ENCODE results near the gene SH3RF2.
A peak's percentile ranks its signal among the peaks of the same experiment; 100 is the strongest.
"Not testable (repeated sequence)": the region's sequence is repeated elsewhere in the genome, so short reads cannot be mapped to it uniquely, and the experiment has no call there.

The SH3RF2 gene

DNA sequence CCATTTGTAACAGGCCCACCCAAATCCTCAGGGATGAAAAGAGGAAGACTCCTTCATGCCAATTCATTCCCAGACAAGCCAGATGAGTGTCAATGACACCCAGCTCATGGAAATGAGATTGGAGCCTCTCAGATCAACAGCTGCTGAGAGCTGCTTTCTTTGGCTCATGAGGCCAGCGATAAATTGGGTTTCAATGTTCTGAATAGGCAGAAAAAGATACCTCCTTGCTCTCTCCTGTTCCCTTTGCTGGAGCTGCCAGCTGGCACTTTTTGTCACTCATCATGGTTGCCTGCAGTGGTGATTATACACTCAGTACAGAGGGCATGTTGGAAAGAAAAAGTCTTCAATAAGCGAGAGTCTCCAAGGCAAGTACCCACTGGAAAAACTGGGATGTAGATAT lies 47.1 kb downstream of the SH3RF2 start:
- no peak for DNase-seq (ENCODE audit: low read depth)
- H3K4me3 ChIP-seq (ENCODE audit: low read length), result no peak overlapping the region
- TF ChIP-seq CTCF (conservative IDR thresholded peaks at IDR 0.05; ENCODE audit: low read length), result no peak

GRCh38 chr5:145984072-145984471 lies 47.7 kb downstream of the SH3RF2 start:
- DNase-seq (ENCODE audit: low read depth), result no peak
- no peak for TF ChIP-seq CTCF (conservative IDR thresholded peaks at IDR 0.05; ENCODE audit: low read length)
- no peak overlapping the region for H3K4me3 ChIP-seq (ENCODE audit: low read length)

GRCh38 chr5:145987856-145988255 lies 51.5 kb downstream of the SH3RF2 start:
- DNase-seq (ENCODE audit: low read depth), result no peak
- TF ChIP-seq CTCF (conservative IDR thresholded peaks at IDR 0.05; ENCODE audit: low read length), result no peak
- H3K4me3 ChIP-seq (ENCODE audit: low read length), result no peak overlapping the region

GRCh38 chr5:145988993-145989392 lies 52.6 kb downstream of the SH3RF2 start:
- DNase-seq (ENCODE audit: low read depth), result no peak
- H3K4me3 ChIP-seq (ENCODE audit: low read length), result no peak overlapping the region
- no peak for TF ChIP-seq CTCF (conservative IDR thresholded peaks at IDR 0.05; ENCODE audit: low read length)

GRCh38 chr5:145989428-145989827 lies 53.0 kb downstream of the SH3RF2 start:
- H3K4me3 ChIP-seq (ENCODE audit: low read length), result no peak overlapping the region
- TF ChIP-seq CTCF (conservative IDR thresholded peaks at IDR 0.05; ENCODE audit: low read length), result no peak
- DNase-seq (ENCODE audit: low read depth), result no peak

DNA sequence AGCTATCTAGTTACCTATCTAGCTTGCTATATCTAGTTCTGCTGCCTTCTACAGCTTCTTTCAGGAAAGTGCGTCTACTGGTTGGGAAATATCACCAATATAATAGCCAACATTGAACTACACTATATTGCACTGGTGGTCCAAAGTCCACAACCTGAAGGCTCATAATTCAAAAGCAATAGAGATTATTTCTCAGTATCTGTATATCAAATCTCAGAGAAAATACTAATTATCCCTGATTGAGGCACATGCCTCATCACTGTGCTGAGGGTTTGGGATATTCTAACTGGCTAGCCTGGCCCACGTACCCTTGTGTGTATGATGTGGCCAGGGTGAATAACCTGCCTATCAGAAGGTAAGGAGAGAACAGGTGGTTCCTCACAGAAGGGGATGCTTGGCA lies 53.8 kb downstream of the SH3RF2 start:
- no peak overlapping the region for H3K4me3 ChIP-seq (ENCODE audit: low read length)
- no peak for TF ChIP-seq CTCF (conservative IDR thresholded peaks at IDR 0.05; ENCODE audit: low read length)
- DNase-seq (ENCODE audit: low read depth), result no peak

GRCh38 chr5:145991044-145991575 lies 54.7 kb downstream of the SH3RF2 start:
- peak; percentile 64 for DNase-seq (ENCODE audit: low read depth)
- H3K4me3 ChIP-seq (ENCODE audit: low read length), result no peak overlapping the region
- no peak for TF ChIP-seq CTCF (conservative IDR thresholded peaks at IDR 0.05; ENCODE audit: low read length)

DNA sequence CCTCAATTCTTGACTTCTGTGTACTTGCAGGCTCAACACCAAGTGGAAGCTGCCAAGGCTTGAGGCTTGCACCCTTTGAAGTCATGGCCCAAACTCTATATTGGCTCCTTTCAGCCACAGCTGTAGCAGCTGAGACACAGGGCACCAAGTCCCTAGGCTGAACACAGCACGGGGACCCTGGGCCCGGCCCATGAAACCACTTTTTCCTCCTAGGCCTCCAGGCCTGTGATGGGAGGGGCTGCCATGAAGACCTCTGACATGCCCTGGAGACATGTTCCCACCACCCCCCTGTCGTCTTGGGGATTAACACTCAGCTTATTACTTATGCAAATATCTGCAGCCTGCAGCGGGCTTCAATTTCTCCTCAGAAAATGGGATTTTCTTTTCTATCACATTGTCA lies 57.2 kb downstream of the SH3RF2 start:
- not testable (repeated sequence) for H3K4me3 ChIP-seq (ENCODE audit: low read length); DNase-seq (ENCODE audit: low read depth)

Measured in AG10803 (cell line).